Stomach (tissue), 4 donors: ENCODE data around the gene MYH14.

Source experiments
- POLR2A ChIP-seq, 4 donors: fragments of 450-650 bp; IDR thresholded peaks; one replicate each; pipeline ENCODE4 v1.6.1; 2016; ENCODE audit warnings: antibody characterized with exemption in 4 of 4, control low read depth in 2 of 4, mild to moderate bottlenecking in 1 of 4, moderate library complexity in 1 of 4
- POLR2AphosphoS5 ChIP-seq, 3 donors: sonication (generic); formaldehyde crosslinking; IDR thresholded peaks; one replicate each; pipeline ENCODE4 v1.6.1; 2016; ENCODE audit warnings: antibody characterized with exemption in 3 of 3
- TF ChIP-seq, protein P1 (sequence below), 7 experiments: fragments of 450-650 bp in 4 of 7; fragments of 200-600 bp in 3 of 7; sonication (generic) in 3 of 7; IDR thresholded peaks; one replicate each; pipeline ENCODE4 v1.5.1; 2016 to 2019; ENCODE audit warnings: antibody characterized with exemption in 7 of 7, control low read depth in 2 of 7, mild to moderate bottlenecking in 1 of 7

DNA sequence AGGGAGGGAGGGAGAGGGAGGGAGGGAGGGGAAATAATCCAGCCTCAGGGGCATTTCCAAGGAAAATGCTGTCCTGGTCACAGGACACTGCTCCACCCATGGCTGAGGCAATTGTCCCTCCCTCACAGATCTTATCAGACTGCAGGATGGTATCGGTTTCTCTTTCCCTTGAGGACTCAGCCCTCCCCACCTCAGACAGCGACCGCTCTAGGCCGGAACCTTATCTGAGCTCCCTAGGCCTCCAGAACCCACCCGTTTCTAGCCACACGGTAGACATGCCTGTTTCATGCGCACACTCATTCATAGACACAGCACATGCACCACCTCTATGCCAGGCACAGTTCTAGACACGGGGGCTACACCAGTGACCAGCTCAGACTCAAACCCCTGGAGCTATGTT, 30.3 kb upstream of the MYH14 start:
- TF ChIP-seq POLR2A (IDR thresholded peaks at IDR 0.05) (no peak), POLR2AphosphoS5 (IDR thresholded peaks at IDR 0.05) (no peak)
- TF ChIP-seq, protein P1, sequence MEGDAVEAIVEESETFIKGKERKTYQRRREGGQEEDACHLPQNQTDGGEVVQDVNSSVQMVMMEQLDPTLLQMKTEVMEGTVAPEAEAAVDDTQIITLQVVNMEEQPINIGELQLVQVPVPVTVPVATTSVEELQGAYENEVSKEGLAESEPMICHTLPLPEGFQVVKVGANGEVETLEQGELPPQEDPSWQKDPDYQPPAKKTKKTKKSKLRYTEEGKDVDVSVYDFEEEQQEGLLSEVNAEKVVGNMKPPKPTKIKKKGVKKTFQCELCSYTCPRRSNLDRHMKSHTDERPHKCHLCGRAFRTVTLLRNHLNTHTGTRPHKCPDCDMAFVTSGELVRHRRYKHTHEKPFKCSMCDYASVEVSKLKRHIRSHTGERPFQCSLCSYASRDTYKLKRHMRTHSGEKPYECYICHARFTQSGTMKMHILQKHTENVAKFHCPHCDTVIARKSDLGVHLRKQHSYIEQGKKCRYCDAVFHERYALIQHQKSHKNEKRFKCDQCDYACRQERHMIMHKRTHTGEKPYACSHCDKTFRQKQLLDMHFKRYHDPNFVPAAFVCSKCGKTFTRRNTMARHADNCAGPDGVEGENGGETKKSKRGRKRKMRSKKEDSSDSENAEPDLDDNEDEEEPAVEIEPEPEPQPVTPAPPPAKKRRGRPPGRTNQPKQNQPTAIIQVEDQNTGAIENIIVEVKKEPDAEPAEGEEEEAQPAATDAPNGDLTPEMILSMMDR (IDR thresholded peaks at IDR 0.05) = no peak
